Glomerular visceral epithelial cell (primary cell): Measurements from ENCODE around the gene COPS4.
"Not testable (repeated sequence)": the region's sequence is repeated elsewhere in the genome, so short reads cannot be mapped to it uniquely, and the experiment has no call there.

Experiments
- DNase-seq: peaks from one replicate; pipeline ENCODE4 v3.0.0-alpha.2; 2016; ENCODE audit errors: extremely low spot score

COPS4 gene

DNA sequence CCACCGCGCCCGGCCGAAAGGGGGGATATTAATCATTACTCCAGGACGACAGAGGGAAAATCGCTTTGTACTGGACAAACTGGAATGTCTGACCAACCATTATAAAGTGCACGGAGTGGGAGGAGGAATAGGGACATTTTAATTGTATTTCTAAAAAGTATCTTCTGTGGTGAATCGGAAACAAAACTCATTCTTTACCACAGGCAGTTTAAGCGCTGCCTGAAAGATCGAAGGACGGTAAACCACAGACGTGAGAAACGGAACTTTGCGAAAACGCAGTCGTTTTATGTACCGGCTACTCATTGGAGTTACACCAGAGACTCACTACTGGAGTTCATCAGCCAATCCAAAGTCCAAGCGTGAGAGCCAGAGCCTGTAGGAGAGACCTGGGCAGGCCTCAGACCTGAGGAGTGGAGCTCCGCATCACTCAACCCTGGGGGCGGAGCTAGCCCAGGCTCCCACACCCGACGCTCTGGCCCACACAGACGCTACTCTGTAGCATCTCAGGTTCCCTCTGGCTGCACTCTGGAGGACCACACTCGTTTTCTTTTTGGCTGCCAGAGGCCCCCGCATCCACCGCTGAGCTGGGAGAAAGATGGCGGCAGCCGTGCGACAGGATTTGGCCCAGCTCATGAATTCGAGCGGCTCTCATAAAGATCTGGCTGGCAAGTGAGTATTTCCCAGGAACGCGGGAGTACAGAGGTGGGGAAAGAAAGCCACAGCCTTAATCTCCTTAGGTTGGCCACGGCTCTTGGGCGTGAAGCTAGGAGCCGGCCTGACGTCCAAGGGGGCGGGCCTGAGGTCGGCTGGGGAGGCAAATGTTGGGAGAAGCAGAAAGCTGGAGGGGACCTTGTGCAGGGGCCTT is at the start of gene COPS4:
COPS4 (plus strand) TSS at position 554 of the 865 bp plus-strand sequence; CDS start at position 596, 42 bp downstream.
- peak; percentile 100 for DNase-seq

DNA sequence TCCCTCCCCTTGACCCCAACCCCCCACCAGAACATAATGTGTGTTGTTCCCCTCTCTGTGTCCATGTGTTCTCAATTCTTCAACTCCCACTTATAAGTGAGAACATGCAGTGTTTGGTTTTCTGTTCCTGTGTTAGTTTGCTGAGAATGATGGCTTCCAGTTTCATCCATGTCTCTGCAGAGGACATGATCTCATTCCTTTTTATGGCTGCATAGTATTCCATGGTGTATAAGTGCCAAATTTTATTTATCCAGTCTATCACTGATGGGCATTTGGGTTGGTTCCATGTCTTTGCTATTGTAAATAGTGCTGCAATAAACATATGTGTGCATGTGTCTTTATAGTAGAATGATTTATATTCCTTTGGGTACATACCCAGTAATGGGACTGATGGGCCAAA is 47.5 kb upstream of the COPS4 start:
- DNase-seq = not testable (repeated sequence)

DNA sequence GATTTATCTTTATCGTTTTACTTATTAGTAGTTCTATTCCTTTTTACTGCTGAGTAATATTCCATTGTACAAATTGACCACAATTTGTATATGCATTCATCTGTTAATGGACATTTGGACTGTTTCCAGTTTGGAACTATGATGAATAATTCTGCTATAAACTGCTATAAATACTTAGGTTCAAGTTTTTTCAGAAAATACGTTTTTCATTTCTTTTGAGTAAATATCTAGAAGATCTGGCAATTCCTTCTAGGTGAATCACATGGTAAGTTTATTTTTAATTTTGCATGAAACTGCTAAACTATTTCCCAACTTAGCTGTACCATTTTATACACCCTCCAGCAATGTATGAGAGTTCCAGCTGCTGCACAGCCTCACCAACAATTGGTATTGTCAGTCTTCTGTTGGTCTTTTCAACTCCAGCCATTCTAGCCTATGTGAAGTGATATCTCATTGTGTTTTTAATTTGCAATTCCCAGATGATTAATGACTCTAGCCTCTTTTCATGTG is 46.6 kb upstream of the COPS4 start:
- no peak for DNase-seq

DNA sequence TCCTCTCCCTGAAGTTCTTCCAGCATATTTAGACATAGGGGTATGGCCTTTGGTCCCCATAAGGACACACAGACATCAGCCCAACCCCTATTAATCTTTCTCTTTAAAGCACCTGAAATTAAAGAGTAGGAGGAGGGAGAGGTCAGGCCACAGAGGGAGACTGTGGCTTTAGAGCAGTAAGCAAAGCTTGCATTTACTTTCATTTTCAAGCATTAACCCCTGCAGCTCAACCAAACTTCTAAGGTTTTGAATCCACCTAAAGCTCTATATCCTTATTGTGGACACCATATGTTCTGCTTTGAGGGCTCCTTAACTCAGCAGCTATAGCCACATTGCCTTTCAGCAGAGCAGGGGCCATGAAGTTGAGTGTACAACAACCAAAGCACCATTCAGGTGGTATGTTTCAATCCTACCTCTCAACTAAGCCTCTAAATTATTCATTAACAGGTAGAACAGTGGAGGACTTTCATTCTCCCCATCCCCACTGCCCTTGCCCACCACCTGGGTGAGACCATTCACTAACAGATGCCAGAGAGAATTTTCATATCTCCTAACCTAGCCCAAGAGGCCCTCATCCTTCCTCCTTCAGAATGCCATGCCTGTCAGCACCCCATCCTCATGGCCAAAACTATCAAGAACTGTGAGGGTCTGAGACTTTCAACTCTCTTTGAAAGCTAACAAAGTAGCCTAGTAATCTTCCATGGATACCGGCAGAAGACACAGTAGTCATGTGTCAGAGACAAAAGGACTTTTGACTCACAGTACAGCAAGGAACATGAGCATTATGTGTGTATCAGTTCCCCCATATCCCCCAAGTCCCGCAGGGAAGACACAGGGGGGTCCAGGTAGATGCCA is 45.2 kb upstream of the COPS4 start:
- DNase-seq = peak; percentile 35

DNA sequence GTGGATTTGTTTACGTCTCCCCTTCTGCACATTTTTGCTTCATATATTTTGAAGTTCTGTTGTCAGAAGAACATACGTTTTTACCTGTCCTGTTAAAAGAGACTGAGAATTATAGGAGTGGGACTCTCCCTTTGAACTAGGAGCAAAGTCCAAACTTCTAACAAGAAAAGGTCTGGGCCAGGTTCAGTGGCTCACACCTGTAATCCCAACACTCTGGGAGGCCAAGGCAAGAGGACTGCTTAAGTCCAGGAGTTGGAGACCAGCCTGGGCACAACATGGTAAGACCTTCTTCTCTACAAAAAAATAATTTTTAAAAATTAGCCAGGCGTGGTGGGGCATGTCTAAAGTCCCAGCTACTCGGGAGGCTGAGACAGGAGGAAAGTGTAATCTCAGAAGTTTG is 40.1 kb upstream of the COPS4 start:
- DNase-seq = no peak

DNA sequence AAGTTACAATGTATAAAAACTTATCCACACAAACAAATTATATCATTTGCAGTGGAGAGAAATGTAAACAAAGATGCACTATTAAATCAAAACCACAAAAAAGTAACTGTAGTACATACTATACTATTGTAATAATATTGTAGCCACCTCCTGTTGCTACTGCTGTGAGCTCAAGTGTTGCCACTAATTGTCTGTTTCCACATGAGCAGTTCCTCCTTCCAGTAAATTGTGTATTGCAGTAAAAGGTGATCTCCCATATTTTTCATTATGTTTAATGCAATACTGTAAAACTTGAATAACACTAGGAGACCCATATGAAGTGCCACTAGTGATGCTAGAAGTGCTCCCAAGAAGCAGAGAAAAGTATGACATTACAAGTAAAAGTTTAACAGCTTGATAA is 36.1 kb upstream of the COPS4 start:
- peak; percentile 16 for DNase-seq

DNA sequence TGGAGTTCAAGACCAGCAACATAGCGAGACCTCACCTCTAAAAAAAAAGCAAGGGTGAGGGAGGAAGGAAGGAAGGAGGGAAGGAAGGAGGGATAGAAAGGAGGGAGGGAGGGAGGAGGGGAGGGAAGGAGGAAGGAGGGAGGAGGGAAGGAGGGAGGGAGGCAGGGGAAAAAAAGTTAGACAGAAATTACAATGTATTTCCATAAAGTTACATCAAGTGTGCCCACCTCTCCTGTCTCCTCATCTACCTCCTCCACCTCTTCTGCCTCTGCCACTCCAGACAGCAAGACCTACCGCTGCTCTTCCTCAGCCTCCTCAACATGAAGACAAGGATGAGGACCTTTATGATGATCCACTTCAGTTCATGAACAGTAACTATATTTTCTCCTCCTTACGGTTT is 32.7 kb upstream of the COPS4 start:
- DNase-seq = no peak

DNA sequence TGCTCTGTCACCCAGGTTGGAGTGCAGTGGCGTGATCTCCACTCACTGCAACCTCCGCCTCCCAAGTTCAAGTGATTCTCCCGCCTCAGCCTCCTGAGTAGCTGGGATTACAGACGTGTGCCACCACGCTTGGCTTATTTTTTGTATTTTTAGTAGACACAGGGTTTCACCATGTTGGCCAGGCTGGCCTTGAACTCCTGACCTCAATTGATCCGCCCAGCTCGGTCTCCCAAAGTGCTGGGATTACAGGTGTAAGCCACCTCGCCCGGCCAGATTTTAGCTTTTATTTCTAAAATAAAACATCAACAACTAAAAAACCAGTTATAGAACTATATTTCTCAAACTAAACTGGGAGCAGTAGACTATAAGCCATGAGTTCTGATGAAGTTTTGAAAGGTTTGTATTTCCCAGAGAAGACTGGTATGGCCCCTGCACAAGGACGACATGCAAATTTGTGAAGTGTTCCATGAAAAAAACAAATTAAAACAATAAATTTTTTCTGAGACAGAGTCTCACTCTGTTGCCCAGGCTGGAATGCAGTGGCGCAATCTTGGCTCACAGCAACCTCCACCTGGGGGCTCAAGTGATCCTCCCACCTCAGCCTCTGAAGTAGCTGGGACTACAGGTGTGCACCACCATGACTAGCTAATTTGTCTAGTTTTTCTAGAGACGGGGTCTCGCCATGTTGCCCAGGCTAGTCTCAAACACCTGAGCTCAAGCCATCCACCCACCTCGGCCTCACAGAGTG is 31.8 kb upstream of the COPS4 start:
- DNase-seq = not testable (repeated sequence)

DNA sequence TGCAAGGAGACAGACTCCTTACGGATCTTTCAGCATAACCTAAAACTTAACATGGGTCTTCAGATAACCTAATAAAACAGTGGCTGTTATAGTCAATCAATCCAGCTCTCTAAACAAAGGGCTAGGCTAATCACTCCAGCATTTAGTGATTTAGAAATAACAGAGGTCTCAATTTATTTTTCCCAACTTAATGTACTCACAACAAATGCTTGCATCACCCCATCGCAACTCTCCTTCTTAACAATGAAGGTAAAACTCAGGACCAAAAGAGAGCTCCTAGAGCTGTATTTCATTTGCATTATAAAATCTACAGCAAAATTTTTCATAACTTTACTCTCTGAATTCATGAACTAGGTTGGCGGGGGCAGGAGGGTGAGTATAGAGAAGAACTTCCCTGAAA is 25.5 kb upstream of the COPS4 start:
- no peak for DNase-seq

DNA sequence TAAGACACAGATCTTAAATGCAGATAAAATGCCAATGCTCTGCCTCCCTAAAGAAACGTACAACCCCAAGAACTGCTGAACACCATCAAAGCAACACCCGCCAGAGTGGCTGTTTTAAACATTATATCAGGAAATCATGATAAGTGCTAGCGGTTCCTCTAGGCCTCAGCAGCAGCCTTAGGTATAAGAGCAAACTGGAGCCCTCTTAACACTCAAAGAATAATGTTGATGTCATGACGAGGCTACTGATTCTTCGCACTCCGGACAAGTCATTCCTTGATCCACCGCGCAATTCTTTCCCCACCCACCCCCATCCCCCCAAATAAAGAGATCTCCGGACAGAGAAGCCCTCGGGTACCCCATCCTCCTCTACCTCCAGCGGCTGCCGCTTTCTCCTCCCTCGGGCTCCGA is 24.9 kb upstream of the COPS4 start:
- DNase-seq = peak; percentile 35

DNA sequence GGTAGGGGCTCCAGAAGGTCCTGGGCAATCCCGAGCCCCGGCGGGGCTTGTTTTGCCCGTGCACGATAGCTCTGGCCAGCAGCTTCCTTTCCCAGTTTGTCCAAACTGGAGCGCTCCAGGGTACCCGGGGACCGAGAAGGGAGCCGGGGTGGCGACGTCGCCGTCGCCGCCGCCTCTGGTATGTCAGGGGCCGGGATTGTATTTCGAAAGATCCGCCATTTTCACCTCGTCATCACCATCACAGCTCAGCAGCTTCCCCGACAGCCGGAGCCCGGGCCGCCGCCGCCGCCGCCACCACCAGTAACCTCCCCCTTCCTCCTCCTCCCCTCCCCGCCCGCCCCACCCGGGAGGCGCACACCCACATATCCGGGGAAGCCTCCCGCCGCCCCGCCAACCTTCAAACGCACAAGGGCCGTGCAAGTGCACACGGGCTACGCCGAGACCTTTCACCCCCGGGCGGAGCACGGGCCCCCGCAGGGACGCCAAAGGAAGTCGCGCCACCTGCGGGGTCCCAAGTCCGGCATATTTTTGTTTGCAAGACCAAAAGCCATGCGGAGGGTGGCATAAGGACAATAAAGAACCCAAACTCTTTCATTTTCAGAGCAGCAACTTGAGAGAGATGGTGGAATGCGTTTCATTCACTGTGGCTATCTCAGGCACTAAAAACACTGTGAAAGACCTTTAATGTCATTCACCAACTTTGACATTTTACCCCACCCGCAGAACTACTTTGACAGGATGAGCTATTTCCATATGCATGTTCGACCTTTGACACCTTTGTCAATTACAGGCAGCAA is 24.3 kb upstream of the COPS4 start, which contains the start of gene LIN54:
LIN54 (minus strand) TSS at position 302 of the 797 bp plus-strand sequence. CDS start 25,979 bp downstream, outside the sequence.
- peak; percentile 84 for DNase-seq

DNA sequence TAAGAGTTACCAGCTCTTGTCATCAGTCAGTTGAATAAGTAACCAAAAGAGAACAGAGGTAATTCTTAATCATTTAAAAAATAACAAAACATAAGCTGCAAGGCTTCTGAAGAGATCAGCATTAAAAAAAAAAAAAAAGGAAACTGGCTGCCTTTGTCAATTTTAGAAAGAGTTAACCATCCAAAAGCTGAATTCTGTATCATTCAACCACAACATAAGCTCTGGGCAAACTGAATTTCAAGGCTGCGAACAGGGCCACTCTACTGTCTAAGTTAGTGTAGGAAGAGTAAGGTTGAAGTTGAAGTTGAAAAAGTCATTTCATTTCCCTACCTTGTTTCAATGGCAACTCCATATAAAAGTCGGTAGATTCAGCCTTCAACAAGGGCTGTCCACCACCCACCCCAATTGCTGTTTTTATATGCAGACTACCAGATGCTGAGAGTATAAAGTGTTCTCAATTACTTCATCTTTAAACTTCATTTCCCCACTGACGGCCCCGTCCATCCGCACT is 23.2 kb upstream of the COPS4 start:
- no peak for DNase-seq

DNA sequence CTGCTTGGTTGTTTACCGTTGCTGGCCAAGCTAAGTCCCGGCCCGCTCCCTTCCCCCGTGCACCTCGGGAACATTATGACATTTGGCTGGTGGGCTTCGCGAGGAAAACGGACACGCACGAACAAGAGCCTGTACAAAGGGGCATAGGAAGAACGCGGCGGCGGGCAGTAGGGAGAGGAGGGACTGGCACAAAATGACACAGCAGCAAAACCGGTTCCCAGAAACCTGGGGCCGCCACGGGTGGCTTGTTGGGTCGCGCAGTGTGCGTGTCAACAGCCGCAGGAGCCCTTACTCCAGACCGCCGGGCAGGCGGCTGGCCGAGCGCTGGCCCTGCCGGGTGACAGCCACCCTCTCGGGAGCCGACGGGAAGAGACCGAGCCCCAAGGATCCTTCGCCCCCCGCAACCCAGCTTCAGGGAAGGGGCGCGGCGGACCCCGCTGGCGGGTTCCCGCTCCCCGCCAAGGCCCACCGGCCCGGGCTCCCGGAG is 22.7 kb upstream of the COPS4 start:
- DNase-seq = peak; percentile 31

DNA sequence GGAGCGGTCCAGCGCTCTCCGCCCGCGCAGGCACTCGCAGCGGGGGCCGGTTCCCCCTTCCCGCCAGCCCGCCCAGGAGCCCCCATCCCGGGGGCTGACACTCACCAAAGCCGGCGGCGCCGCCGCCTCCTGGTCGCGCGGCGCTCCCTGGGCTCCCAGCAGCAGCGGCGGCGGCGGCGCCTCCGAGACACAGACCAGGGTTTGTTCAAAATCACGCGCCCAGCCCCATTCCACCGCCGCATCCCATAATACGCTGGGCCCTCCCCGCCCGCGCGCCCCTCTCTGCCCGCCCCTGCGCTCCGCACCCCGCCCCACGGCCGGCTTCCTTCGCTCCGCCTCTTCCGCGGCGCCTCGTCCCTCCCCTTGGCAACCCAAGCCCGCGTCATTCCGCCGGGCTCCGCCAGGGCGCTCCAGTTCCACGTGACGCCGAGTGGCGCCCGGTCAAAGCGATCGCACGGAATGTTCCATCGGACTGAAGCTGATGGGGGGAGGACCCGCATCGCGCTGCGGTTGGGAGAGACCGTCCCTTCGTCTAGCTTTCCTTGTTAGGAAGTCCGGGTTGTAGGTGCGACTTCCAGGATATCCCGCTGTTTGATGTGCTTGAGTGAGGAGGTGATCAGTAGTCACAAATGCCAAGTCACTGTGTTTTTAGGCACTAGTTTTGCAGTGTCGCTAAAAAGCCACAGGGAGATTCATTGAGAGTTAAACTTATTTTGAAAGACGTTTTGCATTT is 22.1 kb upstream of the COPS4 start:
- DNase-seq = peak; percentile 99

DNA sequence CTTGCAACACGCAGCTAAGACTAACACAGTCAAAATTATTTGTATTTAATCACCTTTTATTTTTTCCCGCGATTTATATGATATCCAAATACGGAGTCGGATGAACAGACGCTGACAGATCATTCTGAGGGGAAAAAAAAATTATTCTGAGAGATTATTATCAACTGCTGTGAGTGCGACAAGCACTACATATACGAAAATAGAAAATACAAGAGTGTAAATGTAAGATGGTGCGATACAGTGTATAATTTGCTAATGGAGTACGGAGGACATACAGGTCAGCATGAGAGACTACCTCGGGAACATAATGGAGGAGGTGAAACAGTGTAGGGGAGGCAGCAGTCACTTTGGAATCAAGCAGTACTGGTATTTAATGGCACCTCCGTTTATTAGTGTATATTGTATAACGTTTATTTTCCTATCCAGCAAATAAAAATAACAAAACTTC is 21.5 kb upstream of the COPS4 start:
- DNase-seq = no peak

DNA sequence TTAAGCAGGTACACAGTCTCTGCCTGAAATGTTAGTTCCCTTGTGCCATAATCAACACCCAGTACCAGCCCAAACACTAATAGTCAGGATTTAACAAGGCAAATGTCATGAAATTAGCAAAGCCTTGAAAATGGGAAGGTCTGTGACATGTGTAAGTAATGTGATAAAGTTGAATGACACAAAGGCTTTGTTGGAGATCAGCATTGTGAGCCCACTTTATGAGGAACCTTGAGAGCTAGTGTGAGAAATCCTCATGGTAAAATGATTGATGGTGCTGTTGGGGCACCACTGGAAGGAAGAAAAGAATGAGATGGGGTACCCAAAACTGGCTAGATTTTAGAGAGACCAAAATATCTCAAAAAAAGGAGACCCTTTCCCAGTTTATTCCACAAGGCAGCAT is 21.1 kb upstream of the COPS4 start:
- DNase-seq = no peak

DNA sequence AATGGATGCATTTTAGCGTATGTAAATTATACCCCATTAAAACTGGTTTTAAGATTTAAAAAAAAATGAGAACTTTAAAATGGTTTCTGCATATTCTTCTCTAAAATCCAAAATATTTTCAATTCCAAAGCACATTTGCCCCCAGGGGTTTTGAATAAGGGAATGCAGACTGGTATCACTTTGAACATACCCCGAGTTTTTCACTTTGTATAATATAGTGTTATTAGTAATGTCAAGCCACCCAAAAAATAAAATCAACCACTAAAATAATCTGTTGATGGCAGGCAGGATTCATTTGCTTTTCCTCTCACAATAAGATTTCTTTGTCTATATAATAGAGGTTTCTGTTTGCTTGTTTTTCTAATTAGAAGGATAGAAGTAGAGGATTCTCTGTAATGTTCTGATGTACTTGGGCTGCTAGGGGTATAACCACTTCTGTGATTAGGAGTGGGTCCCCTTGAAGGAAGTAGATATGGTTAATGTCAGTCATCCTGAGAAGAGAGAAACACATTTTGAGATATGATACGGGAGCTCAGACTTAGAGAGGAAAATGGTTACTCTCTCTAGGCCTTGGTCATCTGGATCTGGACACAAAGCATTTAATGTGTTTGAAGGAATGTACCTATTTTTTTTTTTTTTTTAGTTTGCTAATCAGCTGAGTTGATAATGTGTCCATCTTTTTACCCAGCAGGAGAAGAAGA is 15.0 kb upstream of the COPS4 start:
- DNase-seq = no peak

DNA sequence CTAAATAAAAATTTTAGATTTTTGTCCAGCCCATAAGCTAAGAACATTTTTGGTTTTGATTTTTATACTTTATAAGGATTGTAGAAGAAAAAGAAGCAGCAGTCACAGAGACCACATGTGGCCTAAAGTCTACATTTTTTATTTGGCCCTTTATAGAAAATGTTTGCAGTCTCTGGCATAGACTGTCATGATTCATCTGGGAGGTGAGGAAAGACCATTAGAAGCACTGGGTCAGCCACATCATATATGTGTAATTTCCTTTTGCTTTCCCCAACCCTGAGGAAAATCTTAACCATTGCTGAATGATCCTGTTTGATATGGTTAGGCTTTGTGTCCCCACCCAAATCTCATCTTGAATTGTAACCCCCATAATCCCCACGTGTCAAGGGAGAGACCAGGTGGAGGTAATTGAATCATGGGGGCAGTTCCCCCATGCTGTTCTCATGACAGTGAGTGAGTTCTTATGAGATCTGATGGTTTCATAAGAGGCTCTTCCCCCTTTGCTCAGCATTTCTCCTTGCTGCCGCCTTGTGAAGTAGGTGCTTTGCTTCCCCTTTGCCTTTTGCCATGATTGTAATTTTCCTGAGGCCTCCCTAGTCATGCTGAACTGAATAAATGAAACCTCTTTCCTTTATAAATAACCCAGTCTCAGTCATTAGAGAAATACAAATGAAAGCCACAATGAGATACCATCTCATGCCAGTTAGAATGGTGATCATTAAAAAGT is 12.1 kb upstream of the COPS4 start:
- no peak for DNase-seq
